RWPE2 (cell line): ENCODE measurements around the gene CELF1.

Experiments
- ATAC-seq: fragments of 200-7000 bp; cut with Tn5 transposase; 3 replicates; pipeline ENCODE4 v1.9.1; 2021; ENCODE audit warnings: low read depth
- DNase-seq: peaks from one replicate; pipeline ENCODE4 v3.0.0-alpha.2; 2020; ENCODE audit warnings: low spot score
- H3K27ac ChIP-seq: fragments of 450-650 bp; 2 replicates; pipeline ENCODE4 v1.5.1; 2017; ENCODE audit warnings: mild to moderate bottlenecking; ENCODE audit not compliant: poor library complexity, severe bottlenecking
- H3K27me3 ChIP-seq: fragments of 250-450 bp; sonication (Bioruptor Pico); 2 replicates; pipeline ENCODE4 v1.5.1; 2021; ENCODE audit warnings: mild to moderate bottlenecking, moderate library complexity; ENCODE audit not compliant: insufficient read depth, poor library complexity, severe bottlenecking
- H3K36me3 ChIP-seq: fragments of 250-450 bp; sonication (Bioruptor Pico); 2 replicates; pipeline ENCODE4 v1.5.1; 2020; ENCODE audit warnings: low read depth, mild to moderate bottlenecking, moderate library complexity
- H3K4me1 ChIP-seq: fragments of 250-450 bp; sonication (Bioruptor Pico); 2 replicates; pipeline ENCODE4 v1.5.1; 2021; ENCODE audit warnings: mild to moderate bottlenecking, moderate library complexity; ENCODE audit not compliant: insufficient read depth, poor library complexity, severe bottlenecking
- H3K4me3 ChIP-seq: fragments of 250-450 bp; sonication (Bioruptor Pico); 2 replicates; pipeline ENCODE4 v1.5.1; 2021; ENCODE audit warnings: mild to moderate bottlenecking, moderate library complexity; ENCODE audit not compliant: severe bottlenecking
- H3K9me3 ChIP-seq: fragments of 250-450 bp; sonication (Bioruptor Pico); 2 replicates; pipeline ENCODE4 v1.5.1; 2021; ENCODE audit warnings: mild to moderate bottlenecking, moderate library complexity; ENCODE audit not compliant: severe bottlenecking
- TF ChIP-seq, protein P1 (sequence below): fragments of 450-650 bp; IDR thresholded peaks from one replicate; pipeline ENCODE4 v1.5.1; 2017; ENCODE audit warnings: mild to moderate bottlenecking, moderate library complexity; ENCODE audit not compliant: poor library complexity, severe bottlenecking

CELF1 gene

DNA sequence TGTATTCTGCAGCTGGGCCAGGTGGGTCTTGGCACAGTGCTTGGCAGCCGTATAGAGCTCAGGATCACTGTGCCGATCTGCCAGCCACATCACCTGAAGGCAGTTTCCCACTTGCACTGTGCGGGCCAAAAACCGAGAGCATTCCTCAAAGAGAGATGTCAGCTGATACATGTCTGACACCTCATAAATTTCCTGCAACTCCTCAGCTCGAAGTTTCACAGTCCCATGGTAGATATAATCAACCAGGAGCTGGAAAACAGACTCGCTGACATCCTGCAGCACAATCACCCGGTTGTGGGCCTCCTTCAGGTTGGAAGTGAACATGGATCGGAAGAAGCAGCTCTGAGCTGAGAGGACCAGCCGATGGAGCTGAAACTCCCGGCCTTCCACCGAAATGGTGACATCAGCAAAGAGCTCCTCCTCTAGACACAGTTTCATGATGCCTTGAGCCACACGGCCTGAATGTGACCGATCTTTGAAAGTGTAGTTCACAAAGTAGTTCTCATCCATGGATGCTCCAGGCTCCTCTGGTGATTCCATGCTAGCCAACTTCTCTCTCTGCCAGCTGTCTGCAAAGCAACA is 24.6 kb upstream of the CELF1 start:
- Histone ChIP-seq H3K4me3 (peak overlapping the region; percentile 93), H3K9me3 (no peaks in the 10 kb centered on the region), H3K27me3 (no peaks in the 10 kb centered on the region), H3K36me3 (peaks cover 71% of the 10 kb centered on the region), H3K27ac (peak overlapping the region; percentile 51), H3K4me1 (peaks cover 8% of the 10 kb centered on the region)
- TF ChIP-seq, protein P1, sequence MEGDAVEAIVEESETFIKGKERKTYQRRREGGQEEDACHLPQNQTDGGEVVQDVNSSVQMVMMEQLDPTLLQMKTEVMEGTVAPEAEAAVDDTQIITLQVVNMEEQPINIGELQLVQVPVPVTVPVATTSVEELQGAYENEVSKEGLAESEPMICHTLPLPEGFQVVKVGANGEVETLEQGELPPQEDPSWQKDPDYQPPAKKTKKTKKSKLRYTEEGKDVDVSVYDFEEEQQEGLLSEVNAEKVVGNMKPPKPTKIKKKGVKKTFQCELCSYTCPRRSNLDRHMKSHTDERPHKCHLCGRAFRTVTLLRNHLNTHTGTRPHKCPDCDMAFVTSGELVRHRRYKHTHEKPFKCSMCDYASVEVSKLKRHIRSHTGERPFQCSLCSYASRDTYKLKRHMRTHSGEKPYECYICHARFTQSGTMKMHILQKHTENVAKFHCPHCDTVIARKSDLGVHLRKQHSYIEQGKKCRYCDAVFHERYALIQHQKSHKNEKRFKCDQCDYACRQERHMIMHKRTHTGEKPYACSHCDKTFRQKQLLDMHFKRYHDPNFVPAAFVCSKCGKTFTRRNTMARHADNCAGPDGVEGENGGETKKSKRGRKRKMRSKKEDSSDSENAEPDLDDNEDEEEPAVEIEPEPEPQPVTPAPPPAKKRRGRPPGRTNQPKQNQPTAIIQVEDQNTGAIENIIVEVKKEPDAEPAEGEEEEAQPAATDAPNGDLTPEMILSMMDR: no peak
- ATAC-seq: peak; percentile 6; the same call in 1 of the 3 replicates
- no peak for DNase-seq

DNA sequence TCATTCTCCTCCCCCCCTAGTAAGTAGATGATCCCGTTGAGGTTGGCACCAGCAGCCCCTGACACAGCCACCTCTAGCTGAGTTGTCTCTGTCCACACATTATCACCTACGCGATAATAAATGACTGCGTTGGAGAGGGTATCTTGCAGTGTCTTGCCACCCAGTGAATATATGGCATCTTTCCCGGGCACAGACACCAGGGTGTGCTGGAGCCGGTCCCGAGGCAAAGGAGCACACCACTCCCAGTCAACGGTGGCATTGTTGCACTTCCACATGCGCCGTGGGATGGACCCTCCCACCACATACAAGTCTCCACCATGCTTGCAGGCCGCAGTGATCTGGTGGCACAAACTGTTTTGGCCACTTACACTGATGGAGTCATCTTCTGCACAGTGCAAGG is 20.4 kb upstream of the CELF1 start:
- TF ChIP-seq, protein P1: no peak
- Histone ChIP-seq H3K9me3 (no peaks in the 10 kb centered on the region), H3K36me3 (peaks cover 84% of the 10 kb centered on the region)

DNA sequence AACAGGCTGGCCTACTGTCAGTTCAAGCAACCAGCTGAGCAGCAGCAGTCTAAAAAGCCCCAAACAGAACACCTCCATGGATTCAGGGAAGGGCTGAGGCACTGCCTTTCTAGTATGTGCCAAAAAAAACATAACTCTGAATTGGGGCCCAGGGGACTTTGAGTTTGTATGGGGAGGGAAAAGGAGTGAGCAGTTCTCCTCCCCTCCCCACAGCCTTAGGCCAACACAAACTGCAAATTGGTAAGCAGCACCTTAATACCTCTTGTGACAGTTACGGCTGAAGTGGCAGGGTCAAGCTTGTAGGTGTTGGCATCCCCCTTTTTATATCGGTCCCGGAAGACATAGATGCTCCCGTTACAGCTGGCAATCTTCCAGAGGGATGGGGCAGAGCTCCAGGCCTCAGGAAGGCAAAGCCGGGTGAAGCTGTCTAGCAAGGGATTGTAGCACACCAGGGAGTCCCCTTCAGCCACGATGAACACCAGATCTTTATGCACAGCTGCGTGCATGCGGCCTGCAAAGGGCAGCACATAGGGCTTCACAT is 19.9 kb upstream of the CELF1 start:
- H3K4me1 ChIP-seq: peaks cover 11% of the 10 kb centered on the region
- TF ChIP-seq, protein P1: no peak
- H3K27me3 ChIP-seq: no peaks in the 10 kb centered on the region
- no peak for ATAC-seq
- H3K9me3 ChIP-seq: no peaks in the 10 kb centered on the region
- H3K36me3 ChIP-seq: peaks cover 89% of the 10 kb centered on the region
- peak overlapping the region; percentile 37 for H3K27ac ChIP-seq
- H3K4me3 ChIP-seq: no peak overlapping the region
- no peak for DNase-seq

More for the DNA sequence above, 20.4 kb upstream of the CELF1 start:
- H3K27ac ChIP-seq: no peak overlapping the region
- ATAC-seq: no peak
- H3K4me1 ChIP-seq: peaks cover 13% of the 10 kb centered on the region
- H3K4me3 ChIP-seq: no peak overlapping the region
- DNase-seq: no peak
- no peaks in the 10 kb centered on the region for H3K27me3 ChIP-seq

DNA sequence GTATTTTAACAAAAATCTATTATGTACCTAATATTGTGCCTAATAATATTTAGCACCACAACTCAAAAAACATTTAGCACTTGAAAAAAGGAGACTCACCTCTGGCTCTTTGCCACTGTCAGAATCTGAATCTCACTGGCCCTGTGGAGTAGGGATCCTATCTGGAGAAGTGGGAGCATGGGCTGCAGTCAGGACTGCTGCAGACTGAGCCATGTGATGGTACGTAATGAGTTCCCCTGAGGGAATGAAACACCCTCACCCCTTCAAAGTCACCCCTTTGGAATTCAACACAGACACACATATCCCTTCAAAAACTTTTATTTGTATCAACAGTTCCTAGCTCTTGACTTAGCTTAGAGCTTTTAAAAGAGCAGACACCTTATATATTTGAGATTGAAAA is 19.0 kb upstream of the CELF1 start:
- no peaks in the 10 kb centered on the region for H3K9me3 ChIP-seq
- H3K4me3 ChIP-seq: no peak overlapping the region
- TF ChIP-seq, protein P1: no peak
- peaks cover 89% of the 10 kb centered on the region for H3K36me3 ChIP-seq
- peaks cover 9% of the 10 kb centered on the region for H3K4me1 ChIP-seq
- DNase-seq: no peak
- peak overlapping the region; percentile 37 for H3K27ac ChIP-seq
- peak; percentile 85 for ATAC-seq
- H3K27me3 ChIP-seq: no peaks in the 10 kb centered on the region

DNA sequence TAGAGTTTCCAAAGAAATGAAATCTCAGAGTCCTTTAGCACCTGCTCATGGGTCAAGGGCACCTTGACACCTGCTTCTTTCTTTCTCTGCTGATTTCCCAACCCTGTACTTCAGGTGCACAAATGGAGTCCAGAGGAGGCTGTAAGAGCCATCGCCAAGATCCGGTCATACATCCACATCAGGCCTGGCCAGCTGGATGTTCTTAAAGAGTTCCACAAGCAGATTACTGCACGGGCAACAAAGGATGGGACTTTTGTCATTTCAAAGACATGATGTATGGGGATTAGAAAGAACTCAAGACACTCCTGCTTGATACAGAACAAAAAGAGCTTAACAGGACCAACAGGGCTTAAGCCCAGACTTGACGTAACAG is 18.4 kb upstream of the CELF1 start:
- H3K27me3 ChIP-seq: no peaks in the 10 kb centered on the region
- DNase-seq (no peak), ATAC-seq (no peak)
- H3K27ac ChIP-seq: peak overlapping the region; percentile 37
- TF ChIP-seq, protein P1: no peak
- H3K9me3 ChIP-seq: no peaks in the 10 kb centered on the region
- H3K4me1 ChIP-seq: peaks cover 12% of the 10 kb centered on the region
- no peak overlapping the region for H3K4me3 ChIP-seq
- peaks cover 83% of the 10 kb centered on the region for H3K36me3 ChIP-seq
